GM18505 (cell line): ENCODE measurements around the gene ZNF565.

Experiments used
- ATAC-seq: cut with Tn5 transposase; IDR thresholded peaks from one replicate; pipeline ENCODE4 v1.9.1; 2021; ENCODE audit not compliant: unreplicated experiment
- POLR2A ChIP-seq: IDR thresholded peaks from 4 replicates; pipeline ENCODE4 v1.6.1; 2011; ENCODE audit warnings: borderline replicate concordance; ENCODE audit not compliant: insufficient read depth, insufficient read length; ENCODE audit errors: extremely low read depth

Gene ZNF565

GRCh38 chr19:36214386-36215275 lies at the start of gene ZNF565, which contains the start of gene ZNF146:
TSS of gene ZNF565 (minus strand) at chr19:36214665. CDS start at chr19:36201985, 12,680 bp downstream.
TSS of gene ZNF146 (plus strand) at chr19:36215106. CDS start at chr19:36236441, 21,335 bp downstream.
- peak; percentile 91 for ATAC-seq
- peak; percentile 87 for TF ChIP-seq POLR2A

GRCh38 chr19:36259211-36259610 lies 44.7 kb upstream of the ZNF565 start:
- TF ChIP-seq POLR2A: no peak
- no peak for ATAC-seq

GRCh38 chr19:36258028-36258875 lies 43.8 kb upstream of the ZNF565 start:
- no peak for TF ChIP-seq POLR2A
- ATAC-seq: no peak

GRCh38 chr19:36257520-36257876 lies 43.0 kb upstream of the ZNF565 start:
- no peak for ATAC-seq

GRCh38 chr19:36256853-36257519 lies 42.5 kb upstream of the ZNF565 start:
- no peak for ATAC-seq
- no peak for TF ChIP-seq POLR2A

More at GRCh38 chr19:36257520-36257876, 43.0 kb upstream of the ZNF565 start:
- no peak for TF ChIP-seq POLR2A

- TF ChIP-seq POLR2A: no peak
- ATAC-seq: no peak
Measured at GRCh38 chr19:36256064-36256463, 41.6 kb upstream of the ZNF565 start.

GRCh38 chr19:36255316-36255715 lies 40.9 kb upstream of the ZNF565 start:
- no peak for TF ChIP-seq POLR2A

GRCh38 chr19:36254848-36255247 lies 40.4 kb upstream of the ZNF565 start:
- no peak for TF ChIP-seq POLR2A
- ATAC-seq: no peak

More at GRCh38 chr19:36255316-36255715, 40.9 kb upstream of the ZNF565 start:
- ATAC-seq: no peak

GRCh38 chr19:36252047-36252446 lies 37.6 kb upstream of the ZNF565 start:
- TF ChIP-seq POLR2A: no peak

GRCh38 chr19:36246006-36246481 lies 31.6 kb upstream of the ZNF565 start:
- ATAC-seq: no peak
- TF ChIP-seq POLR2A: no peak

More at GRCh38 chr19:36252047-36252446, 37.6 kb upstream of the ZNF565 start:
- ATAC-seq: no peak

- no peak for ATAC-seq
- TF ChIP-seq POLR2A: no peak
Measured at GRCh38 chr19:36245210-36246005, 30.9 kb upstream of the ZNF565 start.

GRCh38 chr19:36244066-36244465 lies 29.6 kb upstream of the ZNF565 start:
- no peak for TF ChIP-seq POLR2A
- no peak for ATAC-seq
